ENCODE data around the gene RBMS3.

RBMS3 gene

DNA sequence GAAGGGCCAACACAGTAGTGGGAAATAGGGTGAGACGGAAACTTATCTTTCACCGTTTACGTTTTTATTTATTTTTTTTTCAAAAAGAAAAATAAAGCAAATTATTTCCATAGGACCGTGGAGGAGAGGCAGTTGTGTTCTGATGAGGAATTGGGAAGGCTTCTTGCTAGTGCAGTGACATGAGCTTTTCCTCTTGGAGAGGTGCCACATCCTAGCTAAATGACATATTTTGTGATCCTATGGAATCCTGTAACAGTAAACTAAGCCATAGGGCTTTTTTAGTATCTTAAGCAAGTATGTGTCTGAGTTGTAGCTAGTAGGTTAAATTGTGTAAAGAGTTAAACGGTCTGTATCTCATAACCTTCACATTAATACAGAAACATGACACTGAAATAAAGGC lies 609.9 kb downstream of the RBMS3 start:
- H3K4me3 ChIP-seq: no peak overlapping the region

DNA sequence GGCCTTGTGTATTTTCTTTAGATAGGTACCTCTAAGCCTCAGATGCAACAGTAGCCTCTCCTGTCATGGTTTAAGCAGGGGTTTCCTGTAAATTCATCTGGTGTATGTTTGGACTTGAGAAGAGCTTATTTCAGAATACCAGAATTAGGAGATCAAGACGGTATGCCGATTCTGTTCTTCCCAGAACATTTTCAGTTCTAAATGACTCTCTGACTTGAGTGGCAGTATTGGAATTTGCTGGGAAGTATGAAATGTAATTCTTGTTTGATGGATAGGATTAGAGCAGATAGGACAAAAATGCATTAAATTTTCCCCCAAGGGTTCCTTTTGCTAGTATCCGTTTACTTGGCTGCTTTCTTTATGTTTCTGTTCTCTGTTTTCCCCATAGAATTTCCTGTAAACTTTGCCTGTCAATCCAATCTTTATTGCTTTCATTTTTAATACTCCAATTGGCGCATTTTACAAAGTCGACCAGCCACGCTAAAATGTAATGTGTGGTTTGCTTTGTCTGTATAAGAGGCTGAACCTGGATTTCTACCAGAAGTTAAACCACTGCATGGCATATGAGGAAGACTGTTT lies 612.2 kb downstream of the RBMS3 start:
- Histone ChIP-seq H3K4me3 (peak overlapping the region; percentile 9), H3K27ac (no peak overlapping the region)
- DNase-seq (ENCODE audit: low spot score): no peak
- TF ChIP-seq, protein P1, sequence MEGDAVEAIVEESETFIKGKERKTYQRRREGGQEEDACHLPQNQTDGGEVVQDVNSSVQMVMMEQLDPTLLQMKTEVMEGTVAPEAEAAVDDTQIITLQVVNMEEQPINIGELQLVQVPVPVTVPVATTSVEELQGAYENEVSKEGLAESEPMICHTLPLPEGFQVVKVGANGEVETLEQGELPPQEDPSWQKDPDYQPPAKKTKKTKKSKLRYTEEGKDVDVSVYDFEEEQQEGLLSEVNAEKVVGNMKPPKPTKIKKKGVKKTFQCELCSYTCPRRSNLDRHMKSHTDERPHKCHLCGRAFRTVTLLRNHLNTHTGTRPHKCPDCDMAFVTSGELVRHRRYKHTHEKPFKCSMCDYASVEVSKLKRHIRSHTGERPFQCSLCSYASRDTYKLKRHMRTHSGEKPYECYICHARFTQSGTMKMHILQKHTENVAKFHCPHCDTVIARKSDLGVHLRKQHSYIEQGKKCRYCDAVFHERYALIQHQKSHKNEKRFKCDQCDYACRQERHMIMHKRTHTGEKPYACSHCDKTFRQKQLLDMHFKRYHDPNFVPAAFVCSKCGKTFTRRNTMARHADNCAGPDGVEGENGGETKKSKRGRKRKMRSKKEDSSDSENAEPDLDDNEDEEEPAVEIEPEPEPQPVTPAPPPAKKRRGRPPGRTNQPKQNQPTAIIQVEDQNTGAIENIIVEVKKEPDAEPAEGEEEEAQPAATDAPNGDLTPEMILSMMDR (IDR thresholded peaks at IDR 0.05): no peak

More for the DNA sequence above, 609.9 kb downstream of the RBMS3 start:
- no peak for DNase-seq (ENCODE audit: low spot score)
- H3K27ac ChIP-seq: no peak overlapping the region
- TF ChIP-seq, protein P1 (IDR thresholded peaks at IDR 0.05): no peak

DNA sequence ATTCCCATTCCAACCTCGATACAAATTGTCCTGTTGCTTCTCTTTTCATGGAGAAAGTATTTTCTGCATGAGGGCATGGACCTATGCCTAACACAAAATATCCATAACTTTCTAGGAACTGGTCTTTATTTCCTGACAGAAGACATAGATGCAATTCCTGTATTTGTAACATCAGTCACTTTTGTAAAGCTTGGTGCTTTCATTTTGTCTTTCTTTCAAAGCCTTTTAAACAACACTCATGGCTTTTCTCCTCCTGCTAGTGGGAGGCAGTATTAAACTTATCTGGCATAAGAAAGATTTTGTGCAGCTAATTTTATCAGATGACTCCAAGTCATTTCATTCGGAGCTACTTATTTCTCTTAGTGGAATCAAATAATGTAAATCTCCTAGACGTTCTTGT lies 616.0 kb downstream of the RBMS3 start:
- TF ChIP-seq, protein P1 (IDR thresholded peaks at IDR 0.05): no peak
- H3K4me3 ChIP-seq: no peak overlapping the region
- no peak for DNase-seq (ENCODE audit: low spot score)
- H3K27ac ChIP-seq: no peak overlapping the region

DNA sequence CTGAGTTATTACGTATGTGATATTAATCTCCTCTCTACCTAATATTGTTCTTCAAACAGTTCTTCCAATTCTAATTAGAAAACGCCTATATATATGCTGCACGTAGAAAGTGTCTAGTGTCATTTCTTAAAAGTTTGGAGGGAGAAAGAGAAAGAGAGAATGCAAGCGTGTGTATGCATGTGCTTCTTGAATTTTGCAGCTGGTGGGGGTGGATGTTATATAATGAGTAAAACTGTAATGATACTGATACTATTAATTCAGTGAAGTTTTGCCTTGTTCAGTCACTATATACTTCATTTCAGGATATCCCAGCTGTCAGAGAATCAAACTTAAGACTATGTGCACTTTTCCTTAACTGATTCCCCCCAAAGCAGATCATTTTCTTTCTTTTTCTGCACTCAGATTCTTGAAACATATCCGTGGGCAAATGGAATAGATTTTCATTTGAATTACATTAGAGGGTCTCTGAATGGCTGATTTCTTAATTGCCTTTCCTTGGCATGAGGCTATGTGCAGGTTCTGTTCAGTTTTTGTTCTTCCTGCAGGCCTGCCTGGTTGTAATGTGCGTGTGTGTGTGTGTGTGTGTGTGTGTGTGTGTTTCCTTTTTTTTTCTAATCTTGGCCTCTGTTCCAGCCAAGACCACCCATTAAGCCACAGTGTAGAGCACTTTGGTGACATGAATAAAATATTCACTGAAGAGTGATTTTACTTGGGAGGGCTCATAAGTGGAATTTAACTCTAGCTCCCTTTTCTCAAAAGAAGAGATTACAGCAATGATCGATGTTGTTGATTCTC lies 617.5 kb downstream of the RBMS3 start:
- no peak overlapping the region for H3K27ac ChIP-seq
- H3K4me3 ChIP-seq: no peak overlapping the region
- DNase-seq (ENCODE audit: low spot score): no peak
- TF ChIP-seq, protein P1 (IDR thresholded peaks at IDR 0.05): no peak

DNA sequence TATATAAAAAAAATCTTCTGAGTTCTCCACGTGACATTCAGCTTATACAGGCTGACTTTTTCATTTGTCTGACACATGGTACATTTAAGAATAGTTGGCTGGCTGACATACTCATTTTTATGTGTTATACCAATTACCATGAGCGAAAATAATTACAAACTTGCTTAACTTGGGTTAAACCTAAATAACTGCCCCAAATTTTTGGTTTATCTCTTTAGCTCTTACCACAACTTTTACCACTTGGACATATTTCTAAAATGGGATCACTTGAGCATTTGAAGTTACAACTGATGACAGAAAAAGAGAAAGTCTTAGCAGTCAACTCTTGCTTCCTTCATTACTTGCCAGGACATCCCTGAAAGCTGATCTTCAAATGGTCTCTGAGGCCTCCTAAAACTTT lies 618.1 kb downstream of the RBMS3 start:
- TF ChIP-seq, protein P1 (IDR thresholded peaks at IDR 0.05): no peak
- DNase-seq (ENCODE audit: low spot score): no peak
- Histone ChIP-seq H3K4me3 (no peak overlapping the region), H3K27ac (no peak overlapping the region)

DNA sequence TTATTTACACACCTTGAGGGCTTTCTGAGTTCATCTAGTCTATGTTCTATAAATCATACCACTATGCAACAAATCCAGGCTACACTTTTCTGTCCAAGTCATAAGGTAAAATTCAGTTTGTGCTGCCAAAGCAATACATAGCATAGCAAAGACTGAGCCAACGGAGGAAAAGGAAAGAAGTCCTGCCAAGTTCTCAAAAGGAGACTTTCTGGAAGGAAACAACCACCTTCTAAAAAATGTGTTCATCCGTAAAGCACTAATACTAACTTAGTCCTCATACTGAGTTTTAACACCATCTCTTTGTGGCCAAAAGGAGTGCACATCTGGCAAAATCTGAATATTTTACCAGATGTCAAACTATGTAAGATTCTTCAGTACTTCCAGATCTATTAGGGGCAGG lies 620.2 kb downstream of the RBMS3 start:
- Histone ChIP-seq H3K4me3 (no peak overlapping the region), H3K27ac (no peak overlapping the region)
- TF ChIP-seq, protein P1 (IDR thresholded peaks at IDR 0.05): no peak
- no peak for DNase-seq (ENCODE audit: low spot score)

DNA sequence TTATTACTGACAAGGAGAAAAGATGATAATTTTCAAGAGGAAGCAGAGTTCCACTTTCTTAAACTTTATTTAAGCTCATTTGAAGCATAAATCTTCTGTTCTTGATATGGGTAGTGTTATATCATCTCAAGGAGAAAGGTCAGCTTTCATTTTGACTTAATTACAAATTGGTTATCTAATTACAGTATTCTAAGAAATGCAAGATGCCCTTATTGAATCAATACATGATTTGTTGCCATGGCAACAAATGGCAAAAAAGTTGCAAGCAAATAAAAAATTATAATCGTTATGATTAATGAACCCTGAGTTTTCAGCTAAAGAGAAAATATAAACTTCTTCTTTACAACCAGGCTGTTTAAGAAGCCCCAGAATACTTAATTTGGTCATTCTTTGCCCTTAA lies 622.7 kb downstream of the RBMS3 start:
- Histone ChIP-seq H3K4me3 (no peak overlapping the region), H3K27ac (no peak overlapping the region)
- TF ChIP-seq, protein P1 (IDR thresholded peaks at IDR 0.05): no peak
- DNase-seq (ENCODE audit: low spot score): no peak

All from coronary artery (tissue), 2 donors.